Testis (tissue), 5 donors: ENCODE measurements around the gene CRISPLD2. TPM values are rescaled to one million over a fixed set of nuclear protein-coding genes. Genes with fewer than 3 reads are reported as not detected.
A peak's percentile ranks its signal among the peaks of the same experiment; 100 is the strongest.

Experiments
- DNase-seq: peaks from one replicate; pipeline ENCODE4 v3.0.0-alpha.2; 2019
- H3K27ac ChIP-seq, 2 donors: fragments of 200-600 bp; sonication (generic); one replicate each; pipeline ENCODE4 v1.5.1; 2019
- H3K27me3 ChIP-seq: fragments of 200-600 bp; sonication (generic); one replicate; pipeline ENCODE4 v1.5.1; 2019
- H3K36me3 ChIP-seq: fragments of 200-600 bp; sonication (generic); one replicate; pipeline ENCODE4 v1.5.1; 2017; ENCODE audit warnings: low read depth; ENCODE audit errors: missing control alignments
- H3K4me1 ChIP-seq: fragments of 200-600 bp; sonication (generic); one replicate; pipeline ENCODE4 v1.5.1; 2019
- H3K4me3 ChIP-seq, 2 donors: fragments of 200-600 bp; sonication (generic); one replicate each; pipeline ENCODE4 v1.5.1; 2017 to 2019
- H3K9me3 ChIP-seq: fragments of 200-600 bp; sonication (generic); one replicate; pipeline ENCODE4 v1.5.1; 2017
- POLR2A ChIP-seq: fragments of 450-650 bp; IDR thresholded peaks from one replicate; pipeline ENCODE4 v1.6.1; 2017; ENCODE audit warnings: antibody characterized with exemption, mild to moderate bottlenecking, moderate library complexity
- WGBS, 2 donors: methylation state at CpG; one replicate each; pipeline ENCODE4 v1.1.5; 2018; 5-methylcytosine and 5-hydroxymethylcytosine counted together
- intact Hi-C: fragments of 100-400 bp; cut with DNase I; formaldehyde crosslinking; loops from one replicate; pipeline ENCODE4 v1.15.1; 2023; ENCODE audit warnings: low total_unique reads
- long read RNA-seq, 2 donors: transcript quantifications; one replicate each; lab custom pipeline, GENCODE V29; 2026
- polyA plus RNA-seq: library from polyadenylated mRNA; stranded (reverse); fragments of 350-450 nt; fragmentation: Illumina TruSeq; extraction: RNeasy Lipid Tissue Mini Kit (QIAGEN cat#74804); gene quantifications from one replicate; pipeline ENCODE4 v1.2.3, GENCODE V29; 2014; ENCODE audit warnings: low read depth, low replicate concordance; ENCODE audit not compliant: insufficient read depth
- total RNA-seq, 2 donors: library from RNA; depleted of rRNA; stranded (reverse); fragments of >200 nt; gene quantifications; one replicate each; pipeline ENCODE4 v1.2.3, GENCODE V29; 2016
- TF ChIP-seq, protein P1 (sequence below), 3 experiments: fragments of 450-650 bp in 2 of 3; fragments of 200-600 bp in 1 of 3; sonication (generic) in 1 of 3; IDR thresholded peaks; one replicate each; pipeline ENCODE4 v1.5.1; 2016 to 2019; ENCODE audit warnings: antibody characterized with exemption in 3 of 3, mild to moderate bottlenecking in 2 of 3, moderate library complexity in 1 of 3

The CRISPLD2 gene, protein sequence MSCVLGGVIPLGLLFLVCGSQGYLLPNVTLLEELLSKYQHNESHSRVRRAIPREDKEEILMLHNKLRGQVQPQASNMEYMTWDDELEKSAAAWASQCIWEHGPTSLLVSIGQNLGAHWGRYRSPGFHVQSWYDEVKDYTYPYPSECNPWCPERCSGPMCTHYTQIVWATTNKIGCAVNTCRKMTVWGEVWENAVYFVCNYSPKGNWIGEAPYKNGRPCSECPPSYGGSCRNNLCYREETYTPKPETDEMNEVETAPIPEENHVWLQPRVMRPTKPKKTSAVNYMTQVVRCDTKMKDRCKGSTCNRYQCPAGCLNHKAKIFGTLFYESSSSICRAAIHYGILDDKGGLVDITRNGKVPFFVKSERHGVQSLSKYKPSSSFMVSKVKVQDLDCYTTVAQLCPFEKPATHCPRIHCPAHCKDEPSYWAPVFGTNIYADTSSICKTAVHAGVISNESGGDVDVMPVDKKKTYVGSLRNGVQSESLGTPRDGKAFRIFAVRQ
- total RNA-seq (10 to 100 TPM; 47.7 to 59.6 TPM), polyA plus RNA-seq (48.8 TPM)
- long read RNA-seq, donor 1, full-length matches to known transcripts, result 9 of 9 reads
- long read RNA-seq, donor 1, partial matches to known transcripts, result 0 of 9 reads
- long read RNA-seq, donor 1, other reads (novel, unspliced or antisense), result 0 of 9 reads
- long read RNA-seq, donor 2, full-length matches to known transcripts, result 4 of 4 reads
- long read RNA-seq, donor 2, partial matches to known transcripts, result 0 of 4 reads
- long read RNA-seq, donor 2, other reads (novel, unspliced or antisense), result 0 of 4 reads

- Histone ChIP-seq H3K27me3 (no peaks in the 10 kb centered on the region), H3K27ac (peak within 1 kb of the TSS; percentile 68 to 73), H3K4me3 (peak within 1 kb of the TSS; percentile 70 to 71), H3K36me3 (no peaks in the 10 kb centered on the region), H3K9me3 (no peaks in the 10 kb centered on the region), H3K4me1 (peaks cover 27% of the 10 kb centered on the region)
- intact Hi-C loops, result no loop called here
- peak; percentile 96 for DNase-seq
- TF ChIP-seq POLR2A, result peak; percentile 79
- TF ChIP-seq, protein P1, sequence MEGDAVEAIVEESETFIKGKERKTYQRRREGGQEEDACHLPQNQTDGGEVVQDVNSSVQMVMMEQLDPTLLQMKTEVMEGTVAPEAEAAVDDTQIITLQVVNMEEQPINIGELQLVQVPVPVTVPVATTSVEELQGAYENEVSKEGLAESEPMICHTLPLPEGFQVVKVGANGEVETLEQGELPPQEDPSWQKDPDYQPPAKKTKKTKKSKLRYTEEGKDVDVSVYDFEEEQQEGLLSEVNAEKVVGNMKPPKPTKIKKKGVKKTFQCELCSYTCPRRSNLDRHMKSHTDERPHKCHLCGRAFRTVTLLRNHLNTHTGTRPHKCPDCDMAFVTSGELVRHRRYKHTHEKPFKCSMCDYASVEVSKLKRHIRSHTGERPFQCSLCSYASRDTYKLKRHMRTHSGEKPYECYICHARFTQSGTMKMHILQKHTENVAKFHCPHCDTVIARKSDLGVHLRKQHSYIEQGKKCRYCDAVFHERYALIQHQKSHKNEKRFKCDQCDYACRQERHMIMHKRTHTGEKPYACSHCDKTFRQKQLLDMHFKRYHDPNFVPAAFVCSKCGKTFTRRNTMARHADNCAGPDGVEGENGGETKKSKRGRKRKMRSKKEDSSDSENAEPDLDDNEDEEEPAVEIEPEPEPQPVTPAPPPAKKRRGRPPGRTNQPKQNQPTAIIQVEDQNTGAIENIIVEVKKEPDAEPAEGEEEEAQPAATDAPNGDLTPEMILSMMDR (IDR thresholded peaks at IDR 0.05), result no peak
- WGBS, 2 donors, result 2 to 4% methylated on average over 12 to 51 of the region's 53 CpGs
Observed at GRCh38 chr16:84819644-84820304, at the start of gene CRISPLD2. Gene CRISPLD2 (plus strand): TSS chr16:84819985. CDS start chr16:84838496, 18,511 bp downstream.

DNA sequence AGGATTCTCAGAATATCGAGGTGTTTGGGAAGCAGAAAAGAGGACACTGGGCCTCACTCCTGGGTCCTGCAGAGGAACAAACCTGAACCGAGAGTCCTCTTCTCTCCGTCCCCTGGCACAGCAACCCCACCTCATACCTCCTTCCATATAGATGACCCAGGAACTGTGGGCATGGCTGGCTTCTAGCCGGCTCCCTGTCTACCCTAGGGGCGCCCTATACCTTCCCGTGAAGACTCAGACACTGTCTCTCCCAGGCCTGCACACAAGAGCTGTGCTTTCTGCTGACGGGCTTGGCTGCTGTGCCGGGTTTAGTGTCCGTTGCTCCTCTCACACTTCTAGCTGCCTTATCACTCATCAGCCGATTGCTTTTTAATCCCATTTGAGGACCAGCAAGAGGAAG is 46.5 kb upstream of the CRISPLD2 start:
- Histone ChIP-seq H3K9me3 (no peaks in the 10 kb centered on the region), H3K36me3 (no peaks in the 10 kb centered on the region), H3K4me3 (no peak overlapping the region), H3K27me3 (no peaks in the 10 kb centered on the region), H3K27ac (no peak overlapping the region), H3K4me1 (no peaks in the 10 kb centered on the region)
- no peak for DNase-seq
- TF ChIP-seq, protein P1 (IDR thresholded peaks at IDR 0.05), result no peak
- TF ChIP-seq POLR2A, result no peak
- intact Hi-C loops, result no loop called here
- WGBS, 2 donors, result 89 to 93% methylated on average over 10 of the region's 10 CpGs

DNA sequence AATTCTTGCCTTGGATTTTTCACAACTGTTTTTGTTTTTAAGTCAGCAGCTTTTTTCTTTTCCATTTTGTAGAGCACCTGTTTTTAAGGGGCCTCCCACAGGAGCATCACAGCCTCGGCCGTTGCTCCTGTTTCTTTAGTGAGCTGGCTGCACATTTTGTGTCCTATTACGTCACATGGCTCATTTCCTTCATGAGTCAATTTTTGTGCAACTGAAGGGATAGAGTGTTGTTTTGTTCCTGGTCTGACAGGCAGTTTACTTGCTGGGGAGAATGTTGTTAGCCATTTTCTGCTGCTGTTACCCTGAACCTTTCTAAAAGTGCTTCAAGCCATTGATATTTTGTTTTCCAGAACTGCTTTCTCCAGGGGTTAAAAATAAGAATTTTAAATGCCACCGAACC is 45.0 kb upstream of the CRISPLD2 start:
- intact Hi-C loops, result no loop called here
- no peak for TF ChIP-seq POLR2A
- TF ChIP-seq, protein P1 (IDR thresholded peaks at IDR 0.05), result no peak
- H3K4me1 ChIP-seq, result no peaks in the 10 kb centered on the region
- no peaks in the 10 kb centered on the region for H3K36me3 ChIP-seq
- H3K4me3 ChIP-seq, result no peak overlapping the region
- H3K27ac ChIP-seq, result no peak overlapping the region
- no peak for DNase-seq
- H3K27me3 ChIP-seq, result no peaks in the 10 kb centered on the region
- H3K9me3 ChIP-seq, result no peaks in the 10 kb centered on the region
- WGBS, 2 donors, result 72 to 78% methylated on average over 4 of the region's 4 CpGs

DNA sequence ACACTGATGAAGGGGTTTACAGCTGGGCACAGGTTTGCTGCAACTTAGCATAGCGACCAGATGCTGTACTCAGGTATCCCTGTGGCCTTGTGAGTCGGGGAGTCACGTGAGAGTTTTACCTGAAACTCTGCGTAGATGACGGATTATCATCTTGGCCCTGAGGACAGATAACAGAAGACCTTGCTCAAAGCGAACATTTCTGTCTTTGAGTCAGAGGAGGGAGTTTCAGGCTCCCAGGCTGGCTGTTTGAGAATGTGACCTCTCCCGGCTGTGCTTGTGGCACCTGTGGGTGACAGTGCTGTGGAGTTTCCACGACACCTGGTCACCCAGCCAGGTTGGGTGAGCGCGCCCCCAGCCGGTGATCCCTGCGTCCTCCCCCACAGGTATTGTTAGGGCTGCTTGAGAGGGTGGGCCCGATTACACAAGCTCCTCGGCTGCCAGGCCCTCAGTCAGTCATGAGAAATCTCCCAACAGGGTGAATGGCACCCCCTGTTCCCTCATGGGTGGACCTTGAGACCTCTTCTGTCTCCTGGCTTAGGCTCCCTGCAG is 44.4 kb upstream of the CRISPLD2 start:
- 79 to 84% methylated on average over 8 to 14 of the region's 14 CpGs for WGBS, 2 donors
- H3K9me3 ChIP-seq, result no peaks in the 10 kb centered on the region
- H3K36me3 ChIP-seq, result no peaks in the 10 kb centered on the region
- DNase-seq, result no peak
- no peak overlapping the region for H3K4me3 ChIP-seq
- intact Hi-C loops, result no loop called here
- no peaks in the 10 kb centered on the region for H3K27me3 ChIP-seq
- H3K27ac ChIP-seq, result no peak overlapping the region
- TF ChIP-seq POLR2A, result no peak
- TF ChIP-seq, protein P1 (IDR thresholded peaks at IDR 0.05), result no peak
- no peaks in the 10 kb centered on the region for H3K4me1 ChIP-seq
